MM.1S (cell line): ENCODE measurements around the gene TYRO3.

Source experiments
- CTCF ChIP-seq: fragments of 300-600 bp; sonication (generic); IDR thresholded peaks from 2 replicates; pipeline ENCODE4 v1.5.1; 2016; ENCODE audit warnings: antibody characterized with exemption, low read length, mixed read lengths
- EZH2phosphoT487 ChIP-seq: fragments of 300-600 bp; sonication (generic); IDR thresholded peaks from 2 replicates; pipeline ENCODE4 v1.6.1; 2018; ENCODE audit warnings: antibody characterized with exemption, low read length

DNA sequence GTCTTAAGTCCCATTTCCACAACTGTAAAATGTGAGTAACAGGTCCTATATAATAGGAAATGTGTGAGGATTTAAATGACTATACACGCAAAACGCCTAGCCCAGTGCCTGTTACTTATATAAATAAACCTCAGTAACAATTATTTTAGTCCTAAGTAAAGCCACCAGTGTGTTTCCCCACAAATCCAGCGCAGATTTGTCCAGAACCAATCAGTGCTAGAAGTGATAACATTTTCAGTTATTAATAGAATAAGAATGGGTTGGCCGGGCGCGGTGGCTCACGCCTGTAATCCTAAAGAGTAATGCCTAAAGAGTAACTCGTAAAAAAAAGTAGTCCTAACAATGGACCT, 15.5 kb upstream of the TYRO3 start:
- TF ChIP-seq EZH2phosphoT487 (no peak), CTCF (no peak)
